Measurements from ENCODE around the gene LSM3.

LSM3 gene

DNA sequence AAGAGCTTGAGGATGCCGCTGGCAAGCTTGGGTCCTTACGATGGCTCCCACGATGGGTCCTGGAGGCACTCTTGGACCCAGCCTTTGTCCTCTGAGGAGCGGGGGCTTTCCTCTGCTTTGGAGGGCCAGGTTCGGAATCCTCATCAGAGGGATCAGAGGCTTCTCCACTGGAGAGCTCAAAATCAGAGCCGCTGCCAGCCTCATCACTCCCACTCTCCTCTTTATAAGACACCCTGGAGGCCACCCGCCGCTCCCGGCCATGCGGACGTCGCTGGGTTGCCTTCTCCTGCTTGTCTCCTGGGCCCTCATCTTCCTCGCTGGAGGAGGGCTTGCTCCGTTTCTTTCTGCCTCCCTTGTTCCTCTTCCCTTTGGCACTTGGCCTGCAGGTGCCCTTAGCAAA, 20.2 kb upstream of the LSM3 start:
- DNase-seq = no peak

DNA sequence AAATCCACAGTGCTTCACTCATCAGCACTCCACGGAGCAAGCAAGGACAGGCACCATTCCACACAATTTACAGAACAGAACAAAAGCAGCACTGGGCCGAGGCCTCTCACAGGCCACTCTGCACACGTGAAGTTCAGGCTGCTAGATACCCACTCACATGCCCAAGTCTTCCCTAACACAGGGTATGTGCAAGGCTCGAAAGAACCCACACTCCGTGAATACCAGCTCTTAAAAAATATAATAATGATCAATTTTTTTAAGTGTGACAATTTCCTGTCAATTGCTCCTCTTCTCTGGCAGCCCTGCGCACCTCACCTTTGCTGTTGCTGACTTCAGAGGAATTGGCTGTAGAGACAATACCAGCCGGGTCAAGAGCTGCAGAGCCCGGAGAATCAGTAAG, 19.2 kb upstream of the LSM3 start:
- no peak for DNase-seq

DNA sequence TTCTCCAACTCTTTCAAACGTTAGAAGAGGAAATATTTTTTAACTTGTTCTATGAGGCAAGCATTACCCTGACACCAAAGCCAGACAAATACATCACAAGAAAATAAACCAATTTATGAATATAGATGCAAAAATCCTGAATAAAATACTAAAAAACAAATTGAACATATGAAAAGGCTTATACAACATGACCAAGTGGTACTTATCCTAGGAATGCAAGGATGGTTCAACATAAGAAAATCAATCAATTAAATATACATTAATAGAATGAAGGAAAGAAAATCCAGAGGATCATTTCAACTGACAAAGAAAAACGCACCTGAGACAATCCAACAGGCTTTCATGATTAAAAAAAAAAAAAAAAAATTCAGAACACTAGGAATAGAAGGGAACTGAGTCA, 17.3 kb upstream of the LSM3 start:
- DNase-seq = no peak

DNA sequence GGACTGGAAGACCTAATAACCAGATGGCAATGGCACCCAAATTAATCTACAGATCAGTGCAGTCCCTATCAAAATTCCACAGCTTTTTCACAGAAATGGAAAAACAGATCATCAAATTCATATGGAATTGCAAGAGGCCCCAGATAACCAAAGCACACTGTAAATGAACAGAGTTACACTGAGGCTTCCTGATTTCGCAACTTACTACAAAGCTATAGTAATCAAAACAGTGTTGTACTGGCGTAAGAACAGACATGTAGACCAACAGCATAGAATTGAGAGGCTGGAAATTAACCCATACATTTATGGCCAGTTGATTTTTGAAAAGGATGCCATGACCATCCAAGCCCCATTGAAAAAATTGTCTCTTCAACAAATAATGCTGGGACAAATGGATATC, 16.4 kb upstream of the LSM3 start:
- DNase-seq = no peak

DNA sequence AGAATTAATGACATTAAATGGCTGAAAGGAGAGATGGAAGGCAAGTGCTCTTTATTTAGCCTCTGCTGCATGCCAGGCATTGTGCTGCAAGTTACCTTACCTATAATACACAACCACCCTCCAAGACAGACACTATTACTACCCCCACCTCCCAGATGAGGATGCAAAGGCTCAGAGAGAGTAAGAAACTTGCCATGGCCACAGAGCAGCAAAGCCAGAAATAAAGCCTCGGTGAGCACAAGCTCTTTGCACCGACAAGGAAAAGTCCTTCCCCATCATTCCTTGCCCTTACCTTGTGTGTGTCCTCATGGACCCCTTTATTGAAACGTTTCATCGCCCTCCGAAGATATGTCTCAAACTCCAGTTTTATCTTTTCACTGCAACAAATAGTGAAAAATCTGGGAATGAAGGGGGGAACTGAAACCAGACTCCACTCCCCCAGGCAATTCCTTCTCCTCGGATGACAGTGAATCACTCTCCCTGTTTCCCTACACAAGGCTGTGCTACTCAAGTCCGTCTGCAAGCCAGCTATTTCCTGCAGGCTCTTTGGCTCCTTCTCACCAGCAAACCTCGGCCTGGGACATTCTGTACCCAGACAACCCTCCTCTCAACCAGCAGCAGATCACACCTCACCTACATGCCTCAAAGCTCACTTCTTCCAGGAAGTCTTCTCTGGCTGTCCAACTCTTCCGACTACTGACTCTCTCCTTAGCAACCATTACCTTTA, 11.6 kb upstream of the LSM3 start:
- no peak for DNase-seq

DNA sequence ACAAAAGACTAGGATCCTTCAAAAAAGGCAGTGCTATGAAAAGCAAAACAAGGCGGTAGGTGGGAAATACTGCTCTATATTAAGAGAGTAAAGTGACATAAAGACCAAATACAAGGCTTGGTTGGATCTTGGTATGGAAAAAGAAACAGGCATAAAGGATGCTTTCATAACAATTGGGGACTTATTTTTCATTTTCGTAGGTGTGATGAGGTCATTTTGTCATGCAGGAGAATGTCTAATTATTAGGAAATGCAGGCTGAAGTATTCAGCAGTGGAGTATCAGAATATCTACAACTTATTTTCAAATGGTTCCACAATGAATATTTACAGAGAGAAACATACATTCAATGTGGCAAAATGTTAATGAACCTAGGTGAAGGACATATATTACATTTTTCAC, 9.2 kb upstream of the LSM3 start:
- DNase-seq = no peak

DNA sequence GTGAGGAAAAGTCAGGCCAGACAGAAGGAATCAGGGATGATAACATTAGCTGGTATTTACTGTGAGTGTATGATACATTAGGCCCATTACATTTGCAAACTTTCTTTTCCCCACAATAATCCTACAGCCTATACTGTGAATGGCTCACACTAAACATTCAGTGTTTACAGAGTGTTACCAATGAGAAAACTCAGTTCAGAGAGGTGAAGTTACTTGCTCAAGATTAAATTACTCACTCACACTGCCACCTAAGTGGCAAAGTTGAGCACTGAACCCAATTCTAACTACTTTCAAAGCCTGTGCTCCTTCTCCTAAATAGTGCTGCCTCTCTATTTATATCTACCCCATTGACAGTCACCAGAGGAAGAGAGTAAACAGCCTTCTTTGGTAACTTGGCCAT, 8.7 kb upstream of the LSM3 start:
- DNase-seq = no peak

DNA sequence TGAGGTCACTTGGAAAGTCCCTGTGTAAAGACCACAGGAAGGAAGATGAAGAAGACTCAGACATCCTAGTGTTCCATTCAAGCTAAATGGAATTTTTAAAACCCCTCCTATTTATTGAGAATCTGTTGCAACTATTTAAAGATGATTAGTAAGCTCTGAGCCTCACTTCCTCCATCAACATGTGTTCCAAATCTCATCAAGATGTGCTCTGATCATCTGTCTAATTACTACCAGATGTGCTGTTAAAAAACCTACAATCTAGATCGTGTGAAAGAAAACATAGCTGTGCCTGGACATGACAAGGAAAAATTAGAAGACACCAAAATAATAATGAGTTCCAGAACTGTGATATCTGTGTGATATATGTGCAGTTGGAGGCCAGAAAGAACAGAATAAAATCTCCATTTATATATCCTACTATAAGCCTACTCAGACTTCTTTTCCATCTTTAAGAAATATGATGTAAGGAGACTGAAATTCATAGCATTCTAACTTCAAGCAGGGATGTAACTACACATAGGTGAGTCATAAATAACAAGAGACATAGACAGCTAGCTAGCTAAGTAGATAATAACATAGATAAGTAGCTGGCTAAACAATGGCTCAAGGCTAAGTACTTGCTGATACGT, 8.0 kb upstream of the LSM3 start:
- no peak for DNase-seq

DNA sequence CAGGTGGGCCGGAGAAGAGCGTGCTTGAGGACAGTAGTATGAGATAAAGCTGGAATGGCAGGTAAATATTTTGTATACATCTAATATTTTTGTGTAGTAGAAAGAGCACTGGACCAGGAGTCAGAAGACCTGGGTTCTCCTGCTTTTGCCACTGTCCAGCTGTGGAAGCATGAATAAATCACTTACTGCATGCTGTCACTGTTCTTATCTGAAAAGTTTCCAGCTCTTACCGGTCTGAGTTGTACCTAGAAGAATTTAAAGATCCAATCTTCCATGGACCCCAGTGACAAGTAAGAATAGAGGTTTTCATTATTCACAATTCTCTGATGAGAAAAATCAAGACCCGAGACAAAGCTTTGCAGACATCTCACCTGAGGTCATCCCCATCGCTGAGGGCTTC, 6.1 kb upstream of the LSM3 start:
- DNase-seq = no peak

DNA sequence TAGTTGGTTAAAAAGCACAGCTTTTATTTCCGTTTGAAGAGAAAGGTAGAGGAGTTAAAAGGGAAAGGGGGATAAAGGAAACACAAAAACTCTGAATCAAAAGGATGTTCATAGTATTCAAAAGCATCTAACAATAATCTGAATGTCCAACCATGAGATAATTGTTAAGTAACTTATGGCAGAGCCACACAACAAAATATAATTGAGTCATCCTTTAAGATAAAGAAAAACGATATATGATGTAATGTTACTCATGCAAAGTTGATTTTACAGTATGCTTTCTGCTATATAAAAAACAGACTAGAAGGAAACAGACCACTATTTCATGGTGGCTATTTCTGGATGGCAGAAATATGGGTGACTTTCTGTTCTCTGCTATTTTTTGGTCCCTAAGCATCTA, 4.1 kb upstream of the LSM3 start:
- DNase-seq = no peak

DNA sequence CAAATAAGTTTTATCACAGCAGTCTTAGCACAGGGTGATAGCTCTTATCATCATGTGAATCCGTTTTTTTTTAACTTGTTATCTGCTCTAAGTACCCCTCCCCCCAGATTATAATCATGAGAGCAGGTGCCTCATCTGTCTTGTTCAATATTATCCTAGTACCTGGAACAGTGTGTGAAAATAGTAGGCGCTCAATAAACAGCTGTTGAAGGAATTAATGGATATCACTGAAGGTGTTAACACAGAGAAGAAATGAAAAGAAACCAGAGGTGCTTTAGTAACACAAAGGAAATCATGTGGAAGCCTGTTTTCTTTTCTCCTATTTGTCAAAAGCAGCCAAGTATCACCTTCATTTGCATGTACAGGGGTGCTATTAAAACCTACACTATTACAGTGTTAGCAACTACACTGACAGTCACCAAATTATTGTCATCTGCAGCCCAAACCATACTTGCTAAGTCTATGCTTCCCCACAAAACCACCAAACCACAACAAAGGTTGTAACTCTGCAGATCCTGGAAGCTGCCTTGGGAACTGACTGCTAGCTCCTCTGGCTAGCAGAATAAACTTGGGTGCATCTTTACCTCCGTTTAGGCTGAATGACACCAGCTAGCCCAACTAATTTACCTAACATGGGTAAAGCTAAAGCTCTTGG, 3.1 kb upstream of the LSM3 start:
- DNase-seq = peak; percentile 68

DNA sequence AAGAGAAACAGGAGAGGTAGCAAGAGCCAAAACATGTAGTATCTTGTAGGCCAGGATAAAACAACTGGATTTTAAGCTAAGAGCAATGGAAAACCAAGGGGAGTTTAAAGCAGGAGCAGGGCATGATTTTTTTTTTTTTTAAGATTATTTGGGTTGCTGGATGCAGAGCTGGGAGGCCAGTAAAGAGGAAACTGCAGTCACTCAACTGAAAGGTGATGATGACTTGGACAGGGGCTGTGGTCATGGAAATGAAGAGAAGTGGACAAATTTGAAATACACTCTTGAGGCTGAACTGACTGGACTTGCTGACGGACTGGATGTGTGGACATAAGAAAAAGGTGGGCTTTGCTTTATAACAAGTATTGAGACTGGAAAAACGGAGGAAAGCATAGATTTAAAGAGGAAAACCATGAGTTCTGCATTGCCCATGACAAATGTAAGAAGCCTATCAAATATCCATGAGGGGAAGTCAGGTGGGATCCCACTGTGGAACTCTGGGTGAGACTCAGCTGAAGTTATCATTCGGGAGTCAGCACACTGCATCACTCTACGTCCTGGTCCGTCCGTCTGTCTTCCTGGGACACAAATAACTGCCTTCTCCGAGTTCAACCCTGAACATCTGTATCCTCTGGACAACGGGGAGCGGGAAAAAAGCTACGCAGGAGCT, 904 bp upstream of the LSM3 start:
- DNase-seq = no peak

DNA sequence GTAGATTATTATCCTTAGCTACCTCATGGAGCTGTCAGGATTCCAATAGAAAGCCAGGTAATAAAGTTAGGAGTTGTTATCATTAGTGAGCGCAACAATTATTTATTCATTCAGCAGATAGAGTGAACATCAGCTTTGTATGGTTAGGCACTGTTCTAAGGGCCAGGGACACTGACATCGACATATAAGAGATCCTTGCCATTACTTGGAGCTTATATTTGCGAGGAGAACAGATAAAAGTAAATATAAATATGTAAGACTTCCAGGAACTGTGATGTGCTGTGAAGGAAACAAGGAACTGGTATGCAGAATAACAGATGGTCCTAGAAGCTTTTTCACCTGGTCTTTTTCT, 473 bp downstream of the LSM3 start:
- DNase-seq = no peak

DNA sequence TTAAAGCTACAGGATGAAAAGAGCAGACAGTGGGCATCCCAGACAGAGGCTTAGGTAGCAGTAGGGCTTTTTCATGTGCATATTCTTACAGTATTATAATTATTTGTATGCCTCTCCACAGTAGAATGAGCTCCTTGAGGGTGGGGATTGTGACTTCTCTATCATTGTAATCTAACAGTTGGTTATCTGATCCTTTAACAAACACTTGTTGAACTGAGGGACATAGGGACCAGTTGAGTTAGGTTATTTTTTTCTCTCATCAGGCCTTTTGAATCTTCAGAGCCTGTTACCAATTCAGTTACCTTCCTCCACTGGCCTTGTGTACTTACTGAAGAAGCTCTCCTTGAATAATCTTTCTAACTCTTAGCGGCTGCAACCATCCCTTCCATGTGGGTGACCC, 1.2 kb downstream of the LSM3 start:
- DNase-seq = no peak

DNA sequence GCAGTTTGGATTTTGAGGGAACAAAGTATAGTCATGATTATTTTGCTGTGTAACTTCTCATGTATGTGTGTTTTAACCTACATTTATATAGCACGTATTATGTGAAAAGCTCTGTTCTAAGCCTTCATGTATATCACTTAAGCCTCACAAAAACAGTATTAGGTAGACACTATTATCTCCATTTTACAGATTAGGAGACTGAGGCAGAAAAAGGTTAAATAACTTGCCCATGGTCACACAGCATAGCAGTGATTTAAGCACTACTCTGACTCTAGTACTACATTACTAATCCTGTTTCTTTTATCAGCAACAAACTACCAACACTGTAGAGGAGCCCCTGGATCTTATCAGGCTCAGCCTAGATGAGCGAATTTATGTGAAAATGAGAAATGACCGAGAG, 2.6 kb downstream of the LSM3 start:
- DNase-seq = no peak

DNA sequence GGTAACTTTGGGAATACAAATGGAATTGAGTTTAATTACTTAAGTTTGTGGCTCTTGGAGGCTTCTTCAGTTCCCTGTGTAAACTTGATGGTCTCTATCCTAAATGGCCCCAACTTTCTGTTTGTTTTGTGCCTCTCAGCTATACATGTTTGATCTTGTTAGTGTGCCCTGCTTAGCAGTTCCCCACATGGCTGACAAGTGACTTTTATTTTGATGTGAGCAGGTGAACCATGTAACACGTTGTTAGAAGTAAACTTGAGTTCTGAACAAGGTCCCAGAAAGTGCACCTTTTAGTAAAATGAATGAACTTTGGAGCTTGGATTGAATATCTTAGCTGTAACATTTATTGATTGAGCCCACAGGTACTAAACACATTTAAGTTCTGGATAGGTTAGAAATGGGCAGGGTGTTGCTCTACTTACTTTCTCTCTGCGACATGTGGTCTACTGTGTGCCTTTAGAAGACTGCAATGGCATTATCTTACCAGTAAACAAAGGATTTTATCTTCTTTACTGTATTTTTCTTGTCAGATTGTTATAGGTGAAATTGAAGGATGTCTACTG, 4.5 kb downstream of the LSM3 start:
- DNase-seq = no peak

DNA sequence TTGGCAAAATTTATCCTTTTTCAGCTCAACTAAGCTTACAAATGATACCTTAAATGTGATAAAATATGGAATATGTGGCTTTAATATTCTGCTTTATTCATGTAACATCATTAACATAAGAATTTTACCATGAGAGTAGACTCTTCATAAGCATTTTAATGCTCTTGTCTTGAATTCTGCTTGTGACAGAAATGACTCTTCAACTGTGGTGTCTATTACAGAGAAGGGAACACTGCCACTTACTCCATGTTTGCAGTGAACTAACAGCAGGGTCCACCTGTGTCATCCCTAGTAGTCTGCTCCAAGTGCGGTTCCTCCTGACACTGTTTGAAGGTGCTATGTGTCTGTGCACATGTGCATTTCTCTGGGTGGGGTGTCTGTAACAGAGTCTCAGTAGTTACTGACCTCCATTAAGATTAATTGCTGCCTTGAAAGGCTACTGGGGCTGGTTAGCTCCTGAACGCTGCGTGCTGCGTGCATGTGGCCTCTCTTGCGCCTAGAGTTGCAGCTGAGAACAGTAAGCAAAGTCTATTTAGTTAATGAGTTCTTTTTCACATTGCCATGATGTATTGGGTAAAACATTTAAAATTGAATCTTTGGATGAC, 8.3 kb downstream of the LSM3 start:
- DNase-seq = no peak

DNA sequence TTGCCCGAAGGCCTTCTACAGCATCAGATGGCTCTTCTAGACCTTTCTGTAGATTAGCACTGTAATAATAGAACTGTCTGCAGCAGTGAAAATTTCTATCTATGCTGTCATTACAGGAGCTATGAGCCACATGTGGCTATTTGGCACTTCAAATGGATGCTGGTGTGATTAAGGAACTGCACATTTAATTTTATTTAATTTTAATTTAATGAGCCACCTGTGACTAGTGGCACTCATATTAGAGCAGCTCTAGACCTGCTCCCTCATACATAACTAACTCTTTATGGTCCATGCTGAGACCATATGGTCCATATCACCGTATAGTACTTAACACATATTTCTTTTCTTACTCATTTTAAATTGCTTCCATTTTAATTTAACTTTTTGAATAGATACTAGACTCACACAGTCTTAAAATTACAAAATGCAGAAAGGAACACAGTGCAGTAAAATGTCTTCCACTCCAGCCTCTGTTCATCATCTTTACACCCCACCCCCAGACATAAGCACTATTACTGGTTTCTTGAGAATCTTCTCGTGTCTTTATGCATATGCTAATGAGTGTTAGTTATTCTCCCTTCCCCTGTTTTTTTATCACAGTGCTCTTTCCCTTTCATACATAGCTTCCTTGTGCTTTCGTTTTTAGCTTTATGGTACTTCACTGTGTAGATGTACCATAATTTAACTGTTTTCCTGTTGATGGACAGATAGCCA, 9.6 kb downstream of the LSM3 start:
- no peak for DNase-seq

DNA sequence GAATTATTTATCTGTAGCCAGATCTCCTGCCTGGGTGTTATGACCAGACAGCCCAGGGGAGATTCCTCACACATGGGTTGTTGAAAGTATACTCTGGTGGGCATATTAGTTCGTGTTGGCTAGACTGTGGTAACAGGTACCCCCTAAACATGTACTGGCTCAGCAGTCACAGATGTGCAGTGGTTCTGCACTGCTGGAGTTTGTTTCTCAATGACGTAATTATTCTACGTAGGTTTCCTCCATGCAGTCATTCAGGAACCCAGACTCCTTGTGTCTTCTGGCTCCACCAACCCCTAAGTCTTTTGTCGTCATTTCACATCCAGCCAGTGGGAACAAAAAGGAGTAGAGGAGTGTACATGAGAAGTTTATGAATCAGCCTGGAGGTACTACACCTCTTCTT, 16.2 kb downstream of the LSM3 start:
- DNase-seq = no peak

DNA sequence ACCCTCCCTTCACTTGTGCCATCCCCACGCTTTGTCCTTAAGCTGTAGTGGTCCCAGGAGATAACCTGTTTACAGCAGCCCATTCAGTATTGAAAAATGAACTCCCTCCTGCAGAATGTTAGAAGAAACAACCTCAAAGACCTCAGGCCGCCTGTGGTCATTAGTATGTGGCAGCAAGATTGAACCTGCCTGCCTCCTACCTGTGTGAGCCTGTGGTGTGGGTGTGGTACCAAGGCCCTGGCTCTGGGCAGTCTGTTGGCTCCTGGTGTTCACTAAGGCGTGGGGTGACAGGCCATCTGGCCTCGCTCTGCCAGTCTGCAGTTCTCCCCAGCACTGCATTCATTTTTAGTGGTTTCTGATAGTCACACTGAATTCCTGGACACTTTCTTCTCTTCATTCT, 21.0 kb downstream of the LSM3 start:
- no peak for DNase-seq

DNA sequence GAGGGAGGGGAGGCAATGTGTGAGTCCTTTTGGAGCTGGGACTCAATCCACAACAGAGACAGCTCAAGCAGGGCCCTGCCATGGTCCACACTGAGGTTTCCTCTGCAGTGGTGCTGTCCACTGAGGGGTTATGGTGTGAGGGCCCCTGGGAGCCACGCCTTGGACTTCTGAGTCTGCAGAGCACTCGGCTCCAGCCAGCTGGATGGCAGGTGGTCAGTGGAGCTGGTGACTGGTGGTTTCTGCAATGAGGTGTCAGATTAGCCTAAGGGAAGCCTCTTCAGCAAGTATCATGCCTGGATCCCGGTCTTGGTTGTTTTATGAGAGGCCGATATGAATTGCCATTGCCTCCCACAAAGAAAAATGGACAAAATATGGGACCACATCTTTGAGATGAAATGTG, 21.7 kb downstream of the LSM3 start:
- no peak for DNase-seq

DNA sequence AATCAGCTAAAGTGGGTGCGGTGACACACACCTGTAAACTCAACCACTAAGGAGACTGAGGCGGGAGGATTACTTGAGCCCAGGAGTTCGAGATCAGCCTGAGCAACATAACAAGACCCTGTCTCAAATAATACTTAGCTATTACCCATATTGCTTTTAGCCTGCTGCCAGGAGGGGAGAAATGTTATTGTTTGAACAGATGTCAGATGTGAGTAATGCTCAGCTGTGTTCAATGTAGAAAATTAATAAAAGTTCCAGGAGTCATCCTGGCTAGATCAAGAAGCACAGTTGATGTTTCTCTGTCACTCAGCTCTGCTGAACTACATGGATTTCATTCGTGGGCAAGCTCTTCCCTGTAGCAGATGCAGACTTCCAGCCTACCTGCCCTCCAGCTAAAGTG, 22.2 kb downstream of the LSM3 start:
- DNase-seq = no peak

All from GDM1 (cell line).